K562 (cell line): ENCODE measurements around the gene PRDX1. TPM values are rescaled to one million over a fixed set of nuclear protein-coding genes. Genes with fewer than 3 reads are reported as not detected.

Experiments used
- ATAC-seq: fragments of 200-7000 bp; cut with Tn5 transposase; 3 replicates; pipeline ENCODE4 v1.9.1; 2020; ENCODE audit warnings: moderate library complexity
- BruUV-seq: library from RNA; stranded (reverse); fragments of 400-500 nt; replicated peaks from 2 replicates; lab custom pipeline; 2021; lab: Mats Ljungman, UMichigan
- CTCF ChIA-PET: fragments of 300-600 bp; formaldehyde crosslinking; extraction: SDS; loops from one replicate; lab custom pipeline; 2021; ENCODE audit warnings: low intra/inter-chr PET ratio; lab: Yijun Ruan, JAX
- POLR2A ChIA-PET: fragments of 300-600, 350-650 bp; sonication (Branson Sonifier 250); formaldehyde crosslinking; extraction: SDS; loops from one replicate; lab custom pipeline; 2021; ENCODE audit warnings: antibody characterized with exemption, inconsistent platforms; lab: Yijun Ruan, JAX
- DNase-seq, 4 experiments: peaks; one replicate each; pipeline versions ENCODE4 v3.0.0 to v3.0.0-alpha.2; 2011 to 2018; ENCODE audit warnings: low spot score in 3 of 4, mixed read lengths in 3 of 4; ENCODE audit errors: extremely low read depth in 1 of 4
- FAIRE-seq: peaks from 2 replicates; lab custom pipeline; 2011; peaks lifted over from hg19 to GRCh38; lab: Jason Lieb, UNC
- H2AFZ ChIP-seq: 2 replicates; pipeline ENCODE4 v1.6.0; 2011; ENCODE audit warnings: low read depth, low read length, control low read depth, inconsistent platforms
- H3K27ac ChIP-seq: fragments of 200-600 bp; 3 replicates; pipeline ENCODE4 v1.8.0; 2011; ENCODE audit warnings: low read depth, mild to moderate bottlenecking, control low read depth, inconsistent platforms, low read length, moderate library complexity, mixed read lengths; ENCODE audit errors: extremely low read depth
- H3K27me3 ChIP-seq, 2 experiments: fragments of 300-600 bp in 1 of 2; 2 replicates in 1 of 2; 3 replicates in 1 of 2; pipeline versions ENCODE4 v1.6.0 to v1.8.0; 2011; ENCODE audit warnings: inconsistent platforms in 2 of 2, low read length in 2 of 2, mild to moderate bottlenecking in 1 of 2, mixed read lengths in 1 of 2, moderate library complexity in 1 of 2; ENCODE audit not compliant: control insufficient read depth in 2 of 2, insufficient read depth in 2 of 2
- H3K36me3 ChIP-seq: fragments of 300-600 bp; 3 replicates; pipeline ENCODE4 v1.8.0; 2011; ENCODE audit warnings: mild to moderate bottlenecking, low read length, inconsistent platforms; ENCODE audit not compliant: control insufficient read depth, insufficient read depth
- H3K4me1 ChIP-seq, 2 experiments: fragments of 200-600 bp in 1 of 2; replicated peaks in 1 of 2; 2 replicates in 1 of 2; 3 replicates in 1 of 2; pipeline versions ENCODE4 v1.5.1 to v1.8.0; 2011; ENCODE audit warnings: inconsistent platforms in 2 of 2, low read length in 2 of 2, mild to moderate bottlenecking in 1 of 2, mixed read lengths in 1 of 2, moderate library complexity in 1 of 2; ENCODE audit not compliant: control insufficient read depth in 2 of 2, insufficient read depth in 2 of 2
- H3K4me2 ChIP-seq: 2 replicates; pipeline ENCODE4 v1.6.1; 2011; ENCODE audit warnings: low read length, control low read depth, inconsistent platforms, mixed read lengths; ENCODE audit not compliant: insufficient read depth
- H3K4me3 ChIP-seq: fragments of 200-600 bp; sonication (generic), shearing (Covaris generic); 2 replicates; pipeline ENCODE4 v1.5.1; 2016; ENCODE audit warnings: control low read depth, inconsistent platforms
- H3K79me2 ChIP-seq: fragments of 200-600 bp; 3 replicates; pipeline ENCODE4 v1.8.0; 2011; ENCODE audit warnings: low read length, inconsistent platforms; ENCODE audit not compliant: control insufficient read depth, insufficient read depth
- H3K9ac ChIP-seq, 2 experiments: 2 replicates each; pipeline versions ENCODE4 v1.6.0 to v1.6.1; 2011; ENCODE audit warnings: low read depth in 2 of 2, low read length in 2 of 2, control low read depth in 1 of 2, inconsistent platforms in 1 of 2, mild to moderate bottlenecking in 1 of 2, mixed read lengths in 1 of 2; ENCODE audit not compliant: insufficient read depth in 1 of 2
- H3K9me1 ChIP-seq: one replicate; pipeline ENCODE4 v1.6.0; 2011; ENCODE audit warnings: inconsistent platforms, mild to moderate bottlenecking, low read length, moderate library complexity; ENCODE audit not compliant: control insufficient read depth, insufficient read depth
- H3K9me3 ChIP-seq: replicated peaks from 2 replicates; pipeline ENCODE4 v1.5.1; 2011; ENCODE audit warnings: low read depth, low read length, inconsistent platforms; ENCODE audit not compliant: control insufficient read depth, insufficient read depth
- H4K20me1 ChIP-seq: replicated peaks from 2 replicates; pipeline ENCODE4 v1.6.1; 2011; ENCODE audit warnings: low read length, inconsistent platforms, mixed read lengths; ENCODE audit not compliant: control insufficient read depth, insufficient read depth
- E2F3 ChIP-seq: fragments of 250-450 bp; sonication (Bioruptor Pico); IDR thresholded peaks from 2 replicates; pipeline ENCODE4 v1.4.0; 2020; ENCODE audit warnings: mild to moderate bottlenecking
- ETV5 ChIP-seq: sonication (generic); formaldehyde crosslinking; IDR thresholded peaks from 2 replicates; pipeline ENCODE4 v1.4.0; 2020; ENCODE audit warnings: low read depth, mild to moderate bottlenecking, missing genetic modification reagents
- HMG20B ChIP-seq: fragments of 250-450 bp; sonication (Bioruptor Pico); IDR thresholded peaks from 2 replicates; pipeline ENCODE4 v1.5.0; 2021; ENCODE audit warnings: mild to moderate bottlenecking
- KAT7 ChIP-seq: sonication (generic); formaldehyde crosslinking; IDR thresholded peaks from 2 replicates; pipeline ENCODE4 v1.8.0; 2022; ENCODE audit warnings: missing genetic modification reagents, mild to moderate bottlenecking, borderline replicate concordance
- NCOR1 ChIP-seq: fragments of 450-650 bp; IDR thresholded peaks from 2 replicates; pipeline ENCODE4 v1.6.1; 2016; ENCODE audit warnings: mild to moderate bottlenecking, moderate library complexity
- NEUROD1 ChIP-seq: fragments of 150-350 bp; IDR thresholded peaks from 2 replicates; pipeline ENCODE4 v1.6.1; 2014; ENCODE audit warnings: borderline replicate concordance, low read length, low read depth; ENCODE audit not compliant: partially characterized antibody
- POLR2AphosphoS5 ChIP-seq: IDR thresholded peaks from 2 replicates; pipeline ENCODE4 v1.6.1; 2011; ENCODE audit warnings: mild to moderate bottlenecking, low read depth, low read length, moderate library complexity; ENCODE audit not compliant: control insufficient read depth, insufficient read depth
- PTTG1 ChIP-seq: fragments of 450-650 bp; IDR thresholded peaks from 2 replicates; pipeline ENCODE4 v1.6.1; 2016; ENCODE audit warnings: low read depth, mild to moderate bottlenecking, missing genetic modification characterization, missing compliant biosample characterization
- PURB ChIP-seq: sonication (generic); formaldehyde crosslinking; IDR thresholded peaks from 2 replicates; pipeline ENCODE4 v1.9.0; 2021; ENCODE audit warnings: low read depth, mild to moderate bottlenecking, missing genetic modification reagents
- SRSF1 ChIP-seq: fragments of 200-400 bp; formaldehyde crosslinking; IDR thresholded peaks from 2 replicates; pipeline ENCODE4 v1.6.1; 2017; ENCODE audit warnings: mild to moderate bottlenecking, low read depth, low read length, moderate library complexity
- SUPT5H ChIP-seq: fragments of 450-650 bp; IDR thresholded peaks from 2 replicates; pipeline ENCODE4 v1.6.1; 2016
- XRCC4 ChIP-seq: IDR thresholded peaks from one replicate; pipeline ENCODE4 v1.6.1; 2011; ENCODE audit not compliant: insufficient read depth, insufficient read length; ENCODE audit errors: extremely low read depth
- YBX1 ChIP-seq: fragments of 450-650 bp; IDR thresholded peaks from 2 replicates; pipeline ENCODE4 v1.7.1; 2016; ENCODE audit warnings: mild to moderate bottlenecking
- ZKSCAN8 ChIP-seq: fragments of 200-800 bp; sonication (Bioruptor generic); IDR thresholded peaks from 2 replicates; pipeline ENCODE4 v1.6.1; 2016; ENCODE audit warnings: missing genetic modification characterization, missing compliant biosample characterization
- ZNF140 ChIP-seq: fragments of 250-450 bp; sonication (Bioruptor Pico); IDR thresholded peaks from 2 replicates; pipeline ENCODE4 v1.8.0; 2021; ENCODE audit warnings: moderate library complexity, mild to moderate bottlenecking, inconsistent platforms
- ZNF146 ChIP-seq: IDR thresholded peaks from one replicate; pipeline ENCODE4 v1.6.1; 2018; ENCODE audit warnings: missing compliant biosample characterization; ENCODE audit not compliant: unreplicated experiment
- ZNF324 ChIP-seq: fragments of 250-450 bp; sonication (Bioruptor Pico); IDR thresholded peaks from 2 replicates; pipeline ENCODE4 v1.4.0; 2020; ENCODE audit warnings: mild to moderate bottlenecking
- ZNF57 ChIP-seq: fragments of 450-650 bp; formaldehyde crosslinking; IDR thresholded peaks from 2 replicates; pipeline ENCODE4 v1.4.0; 2020; ENCODE audit warnings: mild to moderate bottlenecking, moderate library complexity
- ZNF696 ChIP-seq: fragments of 250-450 bp; sonication (Bioruptor Pico); conservative IDR thresholded peaks from 2 replicates; pipeline ENCODE4 v1.4.0; 2020; ENCODE audit warnings: mild to moderate bottlenecking, moderate library complexity
- WGBS: fragments of 100-300 bp; shearing (Covaris generic); methylation state at CpG from one replicate; pipeline ENCODE4 v1.1.6; 2016; ENCODE audit warnings: low coverage, mixed read lengths; ENCODE audit not compliant: insufficient coverage; ENCODE audit errors: missing lambda C conversion rate; 5-methylcytosine and 5-hydroxymethylcytosine counted together
- in situ Hi-C: fragments of 300-500 bp; cut with MboI; formaldehyde crosslinking; loops from 4 replicates; pipeline ENCODE4 v1.15.0; 2018; ENCODE audit warnings: inconsistent platforms, mixed read lengths
- intact Hi-C: fragments of 100-400 bp; cut with micrococcal nuclease; formaldehyde crosslinking; loops from 2 replicates; pipeline ENCODE4 v1.14.2; 2022
- polyA plus RNA-seq, 8 experiments: library from polyadenylated mRNA; depleted of rRNA in 4 of 8; stranded (reverse) in 5 of 8; unstranded in 3 of 8; fragments of >200 nt; fragmentation: Nextera tagmentation in 2 of 8; fragmentation: Illumina TruSeq in 1 of 8; extraction: Ambion mirVana in 2 of 8; extraction: Trizol in 1 of 8; gene quantifications; 2 replicates each; pipeline versions ENCODE4 v1.2.1 to v1.2.3, GENCODE V29; 2011 to 2014; ENCODE audit warnings: inconsistent platforms in 1 of 8, missing spikeins in 1 of 8
- total RNA-seq, 7 experiments: library from RNA; depleted of rRNA in 6 of 7; stranded (reverse); fragments of >200 nt in 6 of 7; fragmentation: Illumina TruSeq in 2 of 7; extraction: Trizol in 2 of 7; gene quantifications; 2 replicates each; pipeline versions ENCODE4 v1.2.1 to v1.2.3, GENCODE V29; 2011 to 2021; ENCODE audit warnings: low replicate concordance in 1 of 7
- TF ChIP-seq, protein P1 (sequence below): fragments of 450-650 bp; IDR thresholded peaks from 2 replicates; pipeline ENCODE4 v1.6.1; 2016; ENCODE audit warnings: borderline replicate concordance

PRDX1 gene
- total and polyA plus RNA-seq, 9 of the 15 experiments (the other 6 are each of a cell fraction or from before 2014, with no cell fraction given): 748 to 2,388 (median 1,045) TPM

DNA sequence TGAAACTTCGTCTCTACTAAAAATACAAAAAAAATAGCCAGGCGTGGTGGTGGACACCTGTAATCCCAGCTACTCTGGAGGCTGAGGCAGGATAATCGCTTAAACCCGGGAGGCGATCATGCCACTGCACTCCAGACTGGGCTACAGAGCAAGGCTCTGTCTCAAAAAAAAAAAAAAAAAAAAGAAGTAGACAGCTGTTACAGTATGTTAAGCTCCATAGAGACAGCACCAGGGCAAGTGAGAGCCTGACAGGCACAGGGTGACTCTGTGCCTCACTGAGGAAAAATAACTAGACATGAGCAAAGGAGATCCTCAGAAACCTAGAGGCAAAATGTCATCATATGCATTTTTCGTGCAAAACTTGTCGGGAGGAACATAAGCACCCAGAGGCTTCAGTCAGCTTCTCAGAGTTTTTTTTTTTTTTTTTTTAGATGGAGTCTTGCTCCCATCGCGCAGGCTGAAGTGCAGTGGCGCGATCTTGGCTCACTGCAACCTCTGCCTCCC, 9.0 kb upstream of the PRDX1 start:
- Histone ChIP-seq H2AFZ (no peak overlapping the region), H3K36me3 (no peaks in the 10 kb centered on the region), H3K9me1 (no peaks in the 10 kb centered on the region), H3K4me3 (no peak overlapping the region), H4K20me1 (no peaks in the 10 kb centered on the region), H3K27me3 (no peaks in the 10 kb centered on the region), H3K9me3 (no peaks in the 10 kb centered on the region), H3K4me1 (no peaks in the 10 kb centered on the region; a peak in 1 of 5 replicates), H3K79me2 (no peaks in the 10 kb centered on the region), H3K4me2 (no peak overlapping the region), H3K9ac (no peak overlapping the region), H3K27ac (no peak overlapping the region)
- ChIA-PET CTCF (no interaction called here), POLR2A (interaction anchor here (0.6 to 10.3 kb wide), 4 partner anchors 9 to 53 kb away, joined by 3 to 135 read pairs (median 14); partner anchors contain the start of genes NASP and PRDX1)
- no peak for ATAC-seq
- TF ChIP-seq PTTG1 (tag) (no peak), E2F3 (CRISPR knock-in tag) (no peak), SUPT5H (no peak), NEUROD1 (no peak), ZNF57 (CRISPR knock-in tag) (no peak), ZNF140 (CRISPR knock-in tag) (no peak), KAT7 (CRISPR knock-in tag) (no peak), YBX1 (no peak), ETV5 (no peak), SRSF1 (no peak), ZNF146 (CRISPR knock-in tag) (no peak), XRCC4 (no peak), ZKSCAN8 (no peak), ZNF324 (CRISPR knock-in tag) (no peak), ZNF696 (CRISPR knock-in tag) (no peak), NCOR1 (no peak), PURB (CRISPR knock-in tag) (no peak), POLR2AphosphoS5 (no peak), HMG20B (no peak)
- TF ChIP-seq, protein P1, sequence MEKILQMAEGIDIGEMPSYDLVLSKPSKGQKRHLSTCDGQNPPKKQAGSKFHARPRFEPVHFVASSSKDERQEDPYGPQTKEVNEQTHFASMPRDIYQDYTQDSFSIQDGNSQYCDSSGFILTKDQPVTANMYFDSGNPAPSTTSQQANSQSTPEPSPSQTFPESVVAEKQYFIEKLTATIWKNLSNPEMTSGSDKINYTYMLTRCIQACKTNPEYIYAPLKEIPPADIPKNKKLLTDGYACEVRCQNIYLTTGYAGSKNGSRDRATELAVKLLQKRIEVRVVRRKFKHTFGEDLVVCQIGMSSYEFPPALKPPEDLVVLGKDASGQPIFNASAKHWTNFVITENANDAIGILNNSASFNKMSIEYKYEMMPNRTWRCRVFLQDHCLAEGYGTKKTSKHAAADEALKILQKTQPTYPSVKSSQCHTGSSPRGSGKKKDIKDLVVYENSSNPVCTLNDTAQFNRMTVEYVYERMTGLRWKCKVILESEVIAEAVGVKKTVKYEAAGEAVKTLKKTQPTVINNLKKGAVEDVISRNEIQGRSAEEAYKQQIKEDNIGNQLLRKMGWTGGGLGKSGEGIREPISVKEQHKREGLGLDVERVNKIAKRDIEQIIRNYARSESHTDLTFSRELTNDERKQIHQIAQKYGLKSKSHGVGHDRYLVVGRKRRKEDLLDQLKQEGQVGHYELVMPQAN: no peak
- in situ Hi-C loops: no loop called here
- WGBS: 69% methylated on average over 9 of the region's 11 CpGs
- no peak for DNase-seq
- intact Hi-C loops: no loop called here
- BruUV-seq: no TSS peak
- no peak for FAIRE-seq
